NCI-H1417 (cell line): Measurements from ENCODE around the gene ZNF397.
A peak's percentile ranks its signal among the peaks of the same experiment; 100 is the strongest.
"Not testable (repeated sequence)": the region's sequence is repeated elsewhere in the genome, so short reads cannot be mapped to it uniquely, and the experiment has no call there.

Source experiments
- DNase-seq, 3 experiments: peaks; one replicate each; lab custom pipeline; 2025; lab: John Stamatoyannopoulos, UW

Gene ZNF397

GRCh38 chr18:35240664-35241447 lies at the start of gene ZNF397:
TSS of gene ZNF397 (plus strand) at chr18:35241034. CDS start at chr18:35242471, 1,437 bp downstream.
- peak; percentile 94 to 99 (median 98) for DNase-seq

- DNase-seq = no peak
Measured at GRCh38 chr18:35191698-35192025, 49.2 kb upstream of the ZNF397 start.

DNA sequence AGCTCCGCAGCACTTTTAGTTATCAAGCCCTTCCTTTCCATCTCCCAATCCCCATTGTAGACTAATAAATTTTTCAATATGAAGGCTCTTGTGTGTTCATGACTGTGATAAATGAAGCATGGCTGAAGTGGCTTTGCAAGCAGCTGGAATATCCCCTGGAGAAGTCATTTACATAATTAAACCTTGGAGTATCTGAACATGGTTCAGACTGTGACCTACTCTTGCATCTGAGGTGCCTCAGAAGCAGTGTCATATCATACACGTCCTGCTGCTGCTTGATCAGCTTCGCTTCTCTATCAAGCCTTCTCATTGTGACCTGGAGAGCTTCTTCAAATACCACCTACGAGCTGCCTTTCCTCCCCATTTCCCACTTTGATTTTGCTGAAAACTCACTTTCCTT lies 48.4 kb upstream of the ZNF397 start:
- peak; percentile 59 to 93 (median 89) for DNase-seq

DNA sequence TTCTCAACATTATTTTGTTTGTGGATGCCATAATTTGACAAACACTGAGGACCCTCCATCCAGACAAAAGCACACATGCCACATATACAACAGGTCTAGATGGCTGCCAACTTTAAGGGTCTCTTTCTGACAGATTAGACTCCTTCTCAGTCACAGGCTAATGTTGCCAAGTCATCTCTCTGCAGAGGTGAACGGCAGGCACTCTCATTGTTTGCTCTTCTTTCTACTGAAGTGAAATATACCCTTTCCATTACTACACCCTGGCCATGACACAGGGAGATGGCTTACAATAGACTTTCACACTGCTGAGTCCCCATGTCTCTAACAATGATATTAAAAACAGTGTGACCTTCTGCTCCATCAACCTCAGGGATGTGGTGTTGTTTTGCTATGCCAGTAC lies 47.5 kb upstream of the ZNF397 start:
- peak; percentile 30 to 73 (median 53) for DNase-seq

DNA sequence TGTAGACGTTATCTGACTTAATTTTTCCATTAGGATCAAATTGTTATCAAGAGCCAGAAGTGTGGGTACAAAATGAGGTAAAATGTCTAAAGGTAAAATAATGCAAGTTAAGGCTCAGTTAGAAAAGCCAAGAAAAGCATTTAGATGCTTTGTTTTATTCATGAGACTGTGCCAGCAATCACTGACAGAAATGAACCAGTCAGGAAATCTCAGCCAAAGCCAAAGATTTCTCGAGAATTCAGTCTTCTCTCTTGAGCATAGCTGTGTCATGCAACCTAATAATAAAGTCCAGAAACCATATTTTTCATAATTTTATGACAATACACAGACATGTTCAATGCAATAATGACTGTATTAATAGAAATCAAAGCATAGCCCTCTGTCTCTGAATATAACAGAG lies 43.5 kb upstream of the ZNF397 start:
- DNase-seq = no peak

GRCh38 chr18:35201256-35201931 lies 39.4 kb upstream of the ZNF397 start:
- DNase-seq = peak in 1 of 3 experiments; percentile 57

DNA sequence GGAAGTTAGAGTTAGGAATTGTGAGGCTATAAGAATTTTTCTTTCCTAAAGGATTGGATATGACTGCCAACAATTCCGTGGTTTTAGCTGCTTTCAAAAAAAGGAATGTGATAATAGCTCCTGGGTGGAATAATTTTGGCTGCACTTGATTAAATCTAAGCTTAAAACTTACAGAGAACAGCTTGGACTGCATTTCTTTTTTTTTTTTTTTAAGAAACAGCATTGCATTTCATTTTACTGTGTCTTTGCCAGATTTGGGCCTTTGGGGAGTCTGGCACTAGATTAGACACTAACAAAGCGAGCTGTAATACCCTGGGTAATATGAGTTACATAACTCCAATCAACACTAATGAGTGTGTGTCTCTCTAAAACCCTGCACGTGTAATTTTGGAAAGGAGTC lies 37.8 kb upstream of the ZNF397 start:
- no peak for DNase-seq

- no peak for DNase-seq
Measured at GRCh38 chr18:35205199-35205712, 35.6 kb upstream of the ZNF397 start.

DNA sequence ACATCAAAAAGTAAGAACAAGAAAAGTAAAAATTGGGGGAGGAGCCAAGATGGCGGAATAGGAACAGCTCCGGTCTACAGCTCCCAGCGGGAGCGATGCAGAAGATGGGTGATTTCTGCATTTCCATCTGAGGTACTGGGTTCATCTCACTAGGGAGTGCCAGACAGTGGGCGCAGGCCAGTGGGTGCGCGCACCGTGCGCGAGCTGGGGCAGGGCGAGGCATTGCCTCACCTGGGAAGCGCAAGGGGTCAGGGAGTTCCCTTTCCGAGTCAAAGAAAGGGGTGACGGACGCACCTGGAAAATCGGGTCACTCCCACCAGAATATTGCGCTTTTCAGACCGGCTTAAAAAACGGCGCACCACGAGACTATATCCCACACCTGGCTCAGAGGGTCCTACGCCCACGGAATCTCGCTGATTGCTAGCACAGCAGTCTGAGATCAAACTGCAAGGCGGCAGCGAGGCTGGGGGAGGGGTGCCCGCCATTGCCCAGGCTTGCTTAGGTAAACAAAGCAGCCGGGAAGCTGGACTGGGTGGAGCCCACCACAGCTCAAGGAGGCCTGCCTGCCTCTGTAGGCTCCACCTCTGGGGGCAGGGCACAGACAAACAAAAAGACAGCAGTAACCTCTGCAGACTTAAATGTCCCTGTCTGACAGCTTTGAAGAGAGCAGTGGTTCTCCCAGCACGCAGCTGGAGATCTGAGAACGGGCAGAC lies 34.9 kb upstream of the ZNF397 start:
- DNase-seq = not testable (repeated sequence)

GRCh38 chr18:35215026-35215425 lies 25.8 kb upstream of the ZNF397 start:
- peak in 2 of 3 experiments; percentile 11 to 56 for DNase-seq

DNA sequence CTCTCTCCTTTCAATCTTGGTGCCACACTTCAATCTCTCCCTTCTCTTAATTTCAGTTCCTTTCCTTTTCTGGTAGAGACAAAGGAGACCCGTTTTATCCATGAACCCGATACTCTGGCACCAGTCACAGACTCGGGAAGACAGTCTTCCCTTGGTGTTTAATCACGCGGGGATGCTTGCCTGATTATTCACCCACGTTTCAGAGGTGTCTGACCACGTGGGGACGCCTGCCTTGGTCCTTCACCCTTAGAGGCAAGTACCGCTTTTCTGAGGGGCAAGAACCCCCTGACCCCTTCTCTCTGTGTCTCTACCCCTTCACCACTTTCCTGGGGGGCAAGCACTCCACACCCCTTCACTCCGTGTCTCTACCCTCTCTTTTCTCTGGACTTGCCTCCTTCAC lies 24.2 kb upstream of the ZNF397 start:
- DNase-seq = not testable (repeated sequence)

- DNase-seq = not testable (repeated sequence)
Measured at GRCh38 chr18:35219331-35219730, 21.5 kb upstream of the ZNF397 start.

DNA sequence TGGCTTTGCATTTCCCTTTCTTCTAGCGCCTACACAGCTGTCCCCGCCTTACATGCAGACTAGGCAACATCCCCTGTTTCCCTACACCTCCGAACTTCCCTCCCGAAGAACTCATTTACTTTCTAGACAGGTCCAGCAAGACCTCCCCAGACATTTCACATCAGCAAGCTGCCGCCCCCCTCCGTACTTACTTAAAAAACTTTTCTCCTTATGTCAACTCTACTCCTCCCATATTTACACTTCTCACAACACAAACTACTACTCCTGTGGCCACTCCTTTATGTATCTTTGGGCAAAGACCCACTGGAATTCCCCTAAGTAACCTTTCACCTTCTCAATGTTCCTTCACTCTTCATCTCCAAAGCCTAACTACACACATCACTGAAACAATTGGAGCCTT lies 20.4 kb upstream of the ZNF397 start:
- DNase-seq = no peak

DNA sequence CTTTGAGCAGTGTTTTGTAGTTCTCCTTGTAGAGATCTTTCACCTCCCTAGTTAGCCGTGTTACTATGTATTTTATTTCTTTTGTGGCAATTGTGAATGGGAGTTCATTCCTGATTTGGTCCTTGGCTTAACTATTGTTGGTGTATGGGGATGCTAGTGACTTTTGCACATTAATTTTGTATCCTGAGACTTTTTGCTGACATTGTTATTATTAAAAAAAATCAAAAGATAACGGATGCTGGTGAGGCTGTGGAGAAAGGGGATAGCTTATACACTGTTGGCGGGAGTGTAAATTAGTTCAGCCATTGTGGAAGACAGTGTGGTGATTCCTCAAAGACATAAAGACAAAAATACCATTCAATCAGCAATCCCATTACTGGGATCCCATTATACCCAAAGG lies 17.0 kb upstream of the ZNF397 start:
- DNase-seq = no peak

GRCh38 chr18:35227254-35227653 lies 13.6 kb upstream of the ZNF397 start:
- no peak for DNase-seq

DNA sequence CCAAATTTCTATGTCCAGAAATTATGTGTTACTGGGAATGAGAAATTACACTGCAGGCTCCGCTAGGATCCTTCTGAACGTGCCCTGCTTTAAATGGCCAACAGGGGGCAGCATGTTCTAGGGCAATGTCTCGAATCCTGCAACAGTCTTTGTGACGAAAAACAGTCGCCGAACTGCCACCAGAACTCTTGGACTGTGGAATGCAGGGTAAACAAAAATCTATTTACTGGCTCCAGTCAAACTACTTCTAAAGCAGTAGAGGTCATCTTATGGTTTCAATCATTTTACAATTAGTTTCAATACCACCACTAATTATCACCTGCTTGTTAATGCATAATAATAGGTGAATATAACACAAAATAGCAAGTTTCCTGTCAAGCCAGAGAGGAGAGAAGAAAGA lies 9.8 kb upstream of the ZNF397 start:
- DNase-seq = peak; percentile 62 to 85 (median 79)

DNA sequence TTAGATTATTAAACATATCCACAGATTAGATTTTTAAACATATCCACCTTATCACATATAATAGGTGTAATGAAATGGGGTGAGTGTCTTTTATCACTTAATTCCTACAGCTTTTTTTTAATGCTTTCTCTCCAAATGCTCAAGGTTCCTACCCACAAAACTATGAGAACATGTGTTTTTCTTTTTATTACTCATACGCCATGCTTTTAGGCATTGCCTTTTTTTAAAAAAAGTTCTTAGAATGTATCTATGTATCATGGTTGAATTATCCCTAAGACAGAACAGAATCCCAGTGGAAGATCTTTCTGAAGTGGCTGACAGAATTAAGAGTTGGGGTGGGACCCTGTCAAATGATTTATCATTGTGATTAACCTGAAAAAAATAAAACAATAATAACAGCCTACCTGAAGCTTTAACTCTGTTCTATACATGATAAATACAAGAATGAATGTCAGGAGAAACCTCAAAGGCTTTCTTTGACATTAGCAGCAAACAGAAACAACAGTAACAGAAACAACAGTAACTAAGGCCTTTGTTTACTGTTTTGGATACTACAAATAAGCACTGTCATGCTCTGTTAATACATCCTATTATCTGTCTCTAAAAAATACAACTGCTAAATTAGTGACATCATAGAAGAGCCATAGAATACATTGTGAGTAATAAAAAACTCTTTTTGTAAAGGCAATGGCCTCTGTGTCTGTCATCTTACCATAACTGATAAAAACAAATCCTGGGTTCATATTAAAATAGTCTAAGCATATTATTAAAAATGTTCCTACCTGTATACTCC lies 4.1 kb upstream of the ZNF397 start:
- peak in 1 of 3 experiments; percentile 43 for DNase-seq

DNA sequence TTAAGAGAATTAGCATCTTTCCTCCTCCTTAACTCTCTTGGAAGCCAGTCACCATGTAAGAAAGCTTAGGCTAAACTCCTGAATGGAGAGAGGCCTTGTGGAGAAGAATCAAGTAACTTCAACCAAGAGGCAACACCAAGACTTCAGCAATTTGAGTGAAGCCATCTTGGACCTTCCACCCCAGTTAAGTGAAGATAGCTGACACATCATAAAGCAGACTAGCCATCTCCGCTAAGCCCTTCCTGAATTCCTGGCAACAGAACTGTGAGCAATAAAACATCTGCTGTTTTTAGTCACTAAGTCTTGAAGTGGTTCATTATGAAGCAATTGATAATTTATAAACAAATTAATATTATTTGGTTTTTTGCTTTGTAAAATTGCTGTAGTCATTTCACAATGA lies 1.5 kb upstream of the ZNF397 start:
- peak in 1 of 3 experiments; percentile 29 for DNase-seq

DNA sequence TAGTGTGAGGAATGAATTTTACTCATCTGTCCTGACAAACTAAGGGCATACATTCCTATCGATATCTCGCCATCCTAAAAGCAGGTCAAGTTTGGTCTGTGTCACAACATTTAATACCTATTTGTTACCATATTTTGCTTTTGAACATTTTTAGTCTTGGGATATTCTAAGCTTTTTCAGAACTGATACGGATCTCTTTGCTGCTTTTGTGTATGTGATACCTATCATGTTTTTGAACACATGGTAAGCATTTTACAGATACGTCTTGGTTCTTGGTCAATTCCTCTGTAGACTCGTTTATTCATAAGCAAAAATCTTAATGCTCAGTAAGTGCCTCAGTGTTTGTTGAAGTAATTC lies 592 bp downstream of the ZNF397 start:
- DNase-seq = peak in 2 of 3 experiments; percentile 73 to 85

GRCh38 chr18:35242426-35242825 lies 1.6 kb downstream of the ZNF397 start:
- DNase-seq = no peak

- DNase-seq = no peak
Measured at GRCh38 chr18:35244671-35245070, 3.8 kb downstream of the ZNF397 start.
